Activated CD4-positive, alpha-beta T cell treated with anti-CD3 and anti-CD28 coated beads, Interleukin-2, amount 50 U/mL, for 16 hours (primary cell): Measurements from ENCODE around the gene C3orf20.
"Not testable (repeated sequence)": the region's sequence is repeated elsewhere in the genome, so short reads cannot be mapped to it uniquely, and the experiment has no call there.

Experiments used
- DNase-seq: peaks from one replicate; pipeline ENCODE4 v3.0.0-alpha.2; 2020

Gene C3orf20

GRCh38 chr3:14801668-14802380 is 126.9 kb downstream of the C3orf20 start:
- no peak for DNase-seq

- no peak for DNase-seq
Measured at GRCh38 chr3:14802381-14802731, 127.4 kb downstream of the C3orf20 start.

- no peak for DNase-seq
Measured at GRCh38 chr3:14803101-14803980, 128.4 kb downstream of the C3orf20 start.

GRCh38 chr3:14803981-14804834 is 129.3 kb downstream of the C3orf20 start:
- no peak for DNase-seq

- no peak for DNase-seq
Measured at GRCh38 chr3:14804835-14805780, 130.2 kb downstream of the C3orf20 start.

- no peak for DNase-seq
Measured at GRCh38 chr3:14805961-14806537, 131.1 kb downstream of the C3orf20 start.

- DNase-seq = no peak
Measured at GRCh38 chr3:14806641-14807263, 131.8 kb downstream of the C3orf20 start.

- no peak for DNase-seq
Measured at GRCh38 chr3:14808025-14808424, 133.1 kb downstream of the C3orf20 start.

- no peak for DNase-seq
Measured at GRCh38 chr3:14808502-14809266, 133.7 kb downstream of the C3orf20 start.

- DNase-seq = not testable (repeated sequence)
Measured at GRCh38 chr3:14809611-14810010, 134.7 kb downstream of the C3orf20 start.

- DNase-seq = no peak
Measured at GRCh38 chr3:14810070-14810791, 135.3 kb downstream of the C3orf20 start.

- no peak for DNase-seq
Measured at GRCh38 chr3:14810801-14811661, 136.1 kb downstream of the C3orf20 start.

GRCh38 chr3:14811684-14812083 is 136.7 kb downstream of the C3orf20 start:
- no peak for DNase-seq

GRCh38 chr3:14812196-14812790 is 137.4 kb downstream of the C3orf20 start:
- no peak for DNase-seq

GRCh38 chr3:14814411-14814871 is 139.5 kb downstream of the C3orf20 start:
- DNase-seq = no peak

GRCh38 chr3:14816359-14816758 is 141.4 kb downstream of the C3orf20 start:
- no peak for DNase-seq

- no peak for DNase-seq
Measured at GRCh38 chr3:14818804-14819500, 144.0 kb downstream of the C3orf20 start, which contains the start of gene FGD5. FGD5 (plus strand) TSS chr3:14818962; CDS start chr3:14819072, 110 bp downstream.
